Activated CD4-positive, alpha-beta T cell treated with anti-CD3 and anti-CD28 coated beads for 1 hour (primary cell): ENCODE results near the gene GNAT1.

Source experiments
- DNase-seq: peaks from one replicate; pipeline ENCODE4 v3.0.0-alpha.2; 2020

The GNAT1 gene

GRCh38 chr3:50182533-50183099 is 8.8 kb upstream of the GNAT1 start:
- DNase-seq = no peak

- no peak for DNase-seq
These were observed 7.7 kb upstream of the GNAT1 start for GRCh38 chr3:50183755-50184154.

GRCh38 chr3:50184242-50184978 is 7.0 kb upstream of the GNAT1 start:
- no peak for DNase-seq

GRCh38 chr3:50185230-50185629 is 6.2 kb upstream of the GNAT1 start:
- no peak for DNase-seq

DNA sequence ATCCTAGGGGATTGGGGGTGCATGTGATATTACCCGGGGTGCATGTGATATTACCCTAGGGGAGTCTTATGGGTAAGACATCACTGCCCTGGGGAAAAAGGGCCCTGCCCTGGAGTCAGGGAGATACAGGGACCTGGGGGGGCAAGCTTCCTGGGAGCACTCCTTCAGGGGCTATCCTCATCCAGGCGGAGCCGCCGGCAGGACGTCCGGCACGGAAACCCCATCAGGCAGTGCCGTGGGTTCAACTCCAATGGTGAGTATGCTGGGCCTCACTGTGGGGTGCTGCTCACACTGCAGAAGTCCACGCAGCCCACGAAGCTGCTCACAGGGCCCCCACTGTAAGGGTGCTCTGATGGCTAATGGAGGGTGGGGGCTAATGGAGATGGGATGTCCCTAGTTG is 5.3 kb upstream of the GNAT1 start:
- DNase-seq = no peak

- DNase-seq = no peak
These were observed 3.7 kb upstream of the GNAT1 start for GRCh38 chr3:50187750-50188149.

GRCh38 chr3:50189274-50189673 is 2.1 kb upstream of the GNAT1 start:
- no peak for DNase-seq

DNA sequence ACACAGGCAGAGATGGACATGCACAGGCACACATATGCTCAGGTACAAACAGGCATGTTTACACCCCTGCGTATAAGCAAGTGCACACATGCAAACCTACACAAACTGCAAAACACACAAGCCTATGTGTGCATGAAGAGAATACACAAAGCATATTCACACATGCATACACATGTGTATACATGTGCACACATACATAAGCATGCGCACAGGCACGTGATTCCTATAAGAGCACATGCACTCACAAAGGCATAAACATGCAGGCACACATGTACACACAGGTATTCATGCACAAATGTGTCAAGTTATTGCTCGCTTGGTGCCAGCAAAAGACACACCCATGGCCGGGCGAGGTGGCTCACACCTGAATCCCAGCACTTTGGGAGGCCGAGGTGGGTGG is 1.4 kb upstream of the GNAT1 start:
- DNase-seq = no peak

GRCh38 chr3:50192124-50192523 is 714 bp downstream of the GNAT1 start:
- no peak for DNase-seq

GRCh38 chr3:50192689-50193141 is 1.3 kb downstream of the GNAT1 start:
- peak; percentile 76 for DNase-seq

DNA sequence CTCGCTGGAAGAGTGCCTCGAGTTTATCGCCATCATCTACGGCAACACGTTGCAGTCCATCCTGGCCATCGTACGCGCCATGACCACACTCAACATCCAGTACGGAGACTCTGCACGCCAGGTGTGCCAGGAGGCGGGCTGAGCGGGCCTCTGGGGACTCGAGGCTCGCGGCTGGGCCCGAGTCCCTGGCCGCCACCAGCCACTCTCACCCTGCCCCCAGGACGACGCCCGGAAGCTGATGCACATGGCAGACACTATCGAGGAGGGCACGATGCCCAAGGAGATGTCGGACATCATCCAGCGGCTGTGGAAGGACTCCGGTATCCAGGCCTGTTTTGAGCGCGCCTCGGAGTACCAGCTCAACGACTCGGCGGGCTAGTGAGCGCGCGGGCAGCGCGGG is 1.9 kb downstream of the GNAT1 start:
- no peak for DNase-seq

GRCh38 chr3:50193746-50194127 is 2.3 kb downstream of the GNAT1 start:
- DNase-seq = no peak

GRCh38 chr3:50194128-50194902 is 2.9 kb downstream of the GNAT1 start:
- peak; percentile 84 for DNase-seq

GRCh38 chr3:50194903-50195500 is 3.6 kb downstream of the GNAT1 start:
- peak; percentile 24 for DNase-seq

DNA sequence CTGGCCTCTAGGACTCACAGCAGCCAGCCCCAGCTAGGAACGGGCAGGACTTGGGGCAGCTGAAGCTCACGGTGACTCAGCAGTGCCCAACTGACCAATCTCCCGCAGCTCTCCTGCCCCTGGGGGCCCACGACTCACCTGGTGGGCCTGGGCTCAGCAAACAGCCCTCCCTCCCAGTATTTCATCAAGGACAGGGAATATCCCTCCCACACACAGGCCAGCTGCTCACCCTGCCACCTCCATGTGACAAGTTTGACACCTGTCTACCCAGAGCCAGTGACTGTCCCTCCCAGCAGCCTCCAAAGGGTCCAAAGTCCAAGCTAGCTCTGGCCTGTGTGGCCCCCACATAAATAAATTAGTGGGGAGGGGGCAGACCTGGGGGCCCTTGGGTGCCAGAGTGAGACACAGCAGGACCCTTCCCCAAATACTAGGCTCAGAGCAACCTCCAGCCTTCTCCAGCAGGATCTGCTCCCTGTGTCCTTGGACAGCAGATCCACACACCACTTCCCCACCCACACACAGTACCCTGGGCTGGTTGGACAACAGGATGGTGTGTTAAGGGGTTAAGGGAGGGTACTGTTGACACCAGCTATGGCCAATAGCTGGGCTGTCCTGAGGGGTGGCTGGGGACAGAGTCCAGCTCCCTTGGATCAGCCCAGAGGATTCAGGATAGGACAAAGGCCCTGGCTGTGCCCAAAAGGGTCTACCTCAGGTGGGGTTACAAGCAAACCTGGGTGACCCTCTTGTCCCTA is 4.3 kb downstream of the GNAT1 start:
- no peak for DNase-seq

- no peak for DNase-seq
These were observed 4.9 kb downstream of the GNAT1 start for GRCh38 chr3:50196253-50196801.

DNA sequence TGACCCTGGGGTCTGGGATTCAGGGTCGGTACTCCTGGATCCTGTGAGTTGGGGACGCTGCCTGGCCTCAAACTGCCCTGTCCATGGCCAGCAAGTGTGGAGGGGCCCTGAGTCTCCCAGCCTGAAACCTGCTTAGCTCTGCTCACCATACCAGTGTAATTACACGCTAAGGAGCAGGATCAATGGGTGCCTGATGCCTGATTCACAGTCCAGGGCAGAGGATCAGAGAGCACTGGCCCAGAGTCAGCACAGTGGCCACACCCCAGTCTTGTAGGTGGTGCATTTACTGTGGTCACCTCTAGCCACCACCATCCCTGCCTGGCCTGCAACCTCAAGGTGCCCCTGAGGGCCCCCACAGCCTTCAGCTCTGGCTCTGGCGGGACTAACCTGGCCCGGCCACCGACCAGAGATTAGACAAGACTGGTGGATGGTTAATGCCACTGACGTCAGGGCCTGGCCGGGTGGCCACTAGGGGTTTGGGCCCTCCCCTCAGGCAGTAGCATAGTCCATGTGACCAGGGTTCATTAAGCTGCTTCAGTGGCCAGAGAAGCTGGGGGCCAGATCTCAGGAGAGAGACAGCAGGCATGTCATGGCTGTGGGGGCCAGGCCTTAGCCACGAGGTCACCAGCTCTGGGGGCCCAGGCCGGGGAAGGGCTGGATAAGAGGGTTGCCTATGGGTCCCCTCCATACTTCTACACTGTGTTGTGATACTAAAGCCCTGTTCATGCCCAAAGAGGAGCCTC is 10.3 kb downstream of the GNAT1 start:
- no peak for DNase-seq

GRCh38 chr3:50202353-50203112 is 11.1 kb downstream of the GNAT1 start:
- DNase-seq = no peak

- no peak for DNase-seq
These were observed 11.9 kb downstream of the GNAT1 start for GRCh38 chr3:50203113-50203808.
